Measurements from ENCODE around the gene NHLH1. TPM values are rescaled to one million over a fixed set of nuclear protein-coding genes. Genes with fewer than 3 reads are reported as not detected.

Gene NHLH1
- total RNA-seq, 2 experiments from 2014 or later = 0.10 to 0.25 TPM

DNA sequence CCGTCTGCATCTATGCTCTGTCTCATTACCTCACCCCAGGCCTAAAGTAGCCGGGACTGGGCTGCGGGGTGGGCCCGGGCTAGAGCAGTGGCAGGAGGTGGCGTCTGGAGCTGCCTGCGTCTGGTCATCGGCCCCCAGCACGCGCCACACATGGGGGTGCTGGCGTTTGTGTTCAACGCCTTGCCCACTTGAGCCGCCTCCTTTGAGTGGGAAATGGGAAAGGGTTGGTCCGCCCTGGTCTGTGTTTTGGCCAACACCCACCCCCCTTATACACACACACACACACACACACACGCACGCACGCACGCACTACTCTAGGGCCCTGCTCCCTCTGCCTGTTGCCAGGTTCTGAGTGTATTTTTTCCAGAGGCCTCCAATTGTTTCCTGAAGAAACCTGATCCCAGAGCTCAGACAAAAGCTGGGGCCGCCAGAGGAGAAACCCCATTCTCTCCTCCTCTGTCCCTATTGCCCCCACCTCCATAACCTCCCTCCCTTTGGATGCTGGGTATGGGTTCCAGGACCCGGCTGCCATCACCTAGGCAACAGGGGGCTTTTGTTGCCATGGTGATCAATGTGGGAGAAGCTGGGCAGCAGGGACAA is 43.6 kb downstream of the NHLH1 start:
- no peak overlapping the region for H3K27ac Mint-ChIP-seq
- no peak for DNase-seq
- no peaks in the 10 kb centered on the region for H3K9me3 Mint-ChIP-seq
- no peak overlapping the region for H3K4me3 Mint-ChIP-seq
- H3K4me1 Mint-ChIP-seq = no peaks in the 10 kb centered on the region
- POLR2A ChIA-PET = no interaction called here
- CTCF ChIA-PET = no interaction called here
- H3K36me3 Mint-ChIP-seq (ENCODE audit: low read depth) = no peaks in the 10 kb centered on the region
- peaks cover 4% of the 10 kb centered on the region for H3K27me3 Mint-ChIP-seq

DNA sequence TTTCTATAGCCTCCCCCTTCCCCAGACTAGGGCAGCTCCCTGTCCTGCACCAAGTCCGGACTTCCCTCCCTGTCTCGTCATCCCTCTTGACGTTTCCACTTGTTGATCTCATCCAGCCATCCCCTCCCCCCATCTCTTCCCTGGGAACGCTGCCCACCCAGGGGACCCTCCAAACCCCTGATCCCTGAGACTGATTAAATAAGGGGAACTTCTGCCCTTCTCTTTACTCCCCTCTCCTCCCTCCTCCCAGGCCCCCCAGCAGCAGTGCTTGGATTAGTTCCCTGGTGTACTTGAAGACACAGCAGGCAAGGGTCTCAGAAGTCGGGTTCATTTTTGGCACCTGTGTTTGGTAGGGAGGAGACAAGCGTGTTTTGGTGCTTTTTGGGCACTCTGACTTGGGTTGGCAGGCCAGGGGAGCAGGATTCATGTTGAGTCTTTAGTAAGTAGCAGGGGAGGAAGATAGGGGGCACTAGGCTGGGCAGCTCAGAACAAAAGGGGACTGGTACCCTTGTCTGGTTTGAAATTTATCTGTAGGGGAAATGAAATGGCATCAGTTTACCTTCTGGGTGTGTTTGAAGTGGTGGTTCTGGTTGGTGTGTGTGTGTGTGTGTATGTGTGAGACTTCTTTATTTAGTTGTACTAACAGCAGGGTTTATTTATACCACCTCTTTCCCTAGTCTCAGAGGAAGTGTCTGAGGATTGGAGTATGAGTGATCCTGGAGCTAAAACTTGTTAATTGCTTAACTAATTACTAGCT is 44.6 kb downstream of the NHLH1 start:
- Mint-ChIP-seq H3K27me3 (peaks cover 4% of the 10 kb centered on the region), H3K36me3 (ENCODE audit: low read depth) (no peaks in the 10 kb centered on the region), H3K4me1 (no peaks in the 10 kb centered on the region), H3K9me3 (no peaks in the 10 kb centered on the region), H3K4me3 (no peak overlapping the region), H3K27ac (no peak overlapping the region)
- no peak for DNase-seq
- POLR2A ChIA-PET = no interaction called here
- CTCF ChIA-PET = interaction anchor here (1.0 kb wide), 1 partner anchor 35 kb away, joined by 3 read pairs; no protein-coding TSS in a partner anchor

DNA sequence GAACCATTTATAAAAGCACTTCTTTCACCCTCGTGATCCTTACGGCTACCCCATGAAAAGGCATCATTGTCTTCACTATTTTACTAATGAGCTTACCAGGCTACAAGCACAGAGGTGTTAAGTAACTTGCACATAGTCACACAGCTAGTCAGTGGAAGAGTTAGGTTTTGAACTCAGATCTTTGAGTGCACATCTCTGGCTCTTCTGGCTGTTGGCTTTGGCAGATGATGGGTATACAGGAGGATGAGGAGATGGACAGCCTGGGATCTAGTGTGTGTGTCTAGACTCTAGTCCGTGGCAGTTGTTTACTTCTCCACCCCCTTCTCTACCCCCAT is 45.1 kb downstream of the NHLH1 start:
- Mint-ChIP-seq H3K27ac (no peak overlapping the region), H3K36me3 (ENCODE audit: low read depth) (no peaks in the 10 kb centered on the region), H3K27me3 (peaks cover 4% of the 10 kb centered on the region), H3K9me3 (no peaks in the 10 kb centered on the region), H3K4me1 (no peaks in the 10 kb centered on the region), H3K4me3 (no peak overlapping the region)
- POLR2A ChIA-PET = no interaction called here
- CTCF ChIA-PET = interaction anchor here (1.0 kb wide), 1 partner anchor 36 kb away, joined by 3 read pairs; no protein-coding TSS in a partner anchor
- DNase-seq = no peak

DNA sequence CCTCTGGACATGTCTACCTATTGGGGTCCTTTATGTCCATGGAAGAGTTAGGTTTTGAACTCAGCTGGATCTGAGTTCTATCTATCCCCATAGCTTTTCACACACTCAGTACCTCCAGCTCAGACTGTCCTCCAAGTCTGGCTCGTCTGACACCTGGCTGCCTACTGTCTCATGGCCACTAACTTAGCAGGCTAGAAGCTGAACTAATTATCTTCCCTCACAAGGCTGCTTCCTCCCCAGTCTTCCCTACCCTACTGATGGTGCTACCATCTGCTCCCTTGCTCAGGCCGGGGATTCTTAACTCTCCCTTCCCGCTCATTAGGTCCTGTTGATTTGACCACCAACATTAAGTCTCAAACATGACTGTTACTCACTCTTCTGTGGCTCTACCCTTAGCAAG is 46.8 kb downstream of the NHLH1 start:
- no peak overlapping the region for H3K4me3 Mint-ChIP-seq
- H3K9me3 Mint-ChIP-seq = no peaks in the 10 kb centered on the region
- POLR2A ChIA-PET = no interaction called here
- peaks cover 4% of the 10 kb centered on the region for H3K27me3 Mint-ChIP-seq
- CTCF ChIA-PET = interaction anchor here (0.9 to 1.9 kb wide), 5 partner anchors 11 to 193 kb away, joined by 3 to 5 read pairs (median 4); no protein-coding TSS in a partner anchor
- H3K36me3 Mint-ChIP-seq (ENCODE audit: low read depth) = no peaks in the 10 kb centered on the region
- DNase-seq = no peak
- H3K27ac Mint-ChIP-seq = no peak overlapping the region
- H3K4me1 Mint-ChIP-seq = no peaks in the 10 kb centered on the region

DNA sequence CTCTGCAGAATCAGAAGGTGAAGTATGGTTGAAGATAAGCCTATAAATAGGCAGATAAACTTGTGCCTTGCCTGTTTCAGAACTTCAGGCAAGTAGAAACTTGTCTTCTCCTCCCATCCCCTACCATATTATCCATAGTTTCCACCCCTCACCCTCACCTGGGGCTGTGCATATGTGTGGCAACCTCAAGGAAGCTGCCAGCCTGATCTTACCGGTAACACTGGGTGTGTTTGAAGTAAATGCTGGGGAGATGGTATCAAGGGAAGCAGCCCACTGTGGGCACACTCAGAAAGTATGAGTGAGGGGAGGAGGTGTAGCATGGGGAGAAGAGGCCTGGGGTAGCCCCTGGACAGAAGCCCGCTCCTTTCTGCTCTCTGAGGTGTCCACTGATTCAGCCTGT is 48.0 kb downstream of the NHLH1 start:
- Mint-ChIP-seq H3K27me3 (peaks cover 4% of the 10 kb centered on the region), H3K36me3 (ENCODE audit: low read depth) (no peaks in the 10 kb centered on the region), H3K27ac (no peak overlapping the region), H3K9me3 (no peaks in the 10 kb centered on the region), H3K4me1 (no peaks in the 10 kb centered on the region), H3K4me3 (no peak overlapping the region)
- DNase-seq = no peak
- ChIA-PET POLR2A (no interaction called here), CTCF (interaction anchor here (1.6 kb wide), 1 partner anchor 144 kb away, joined by 5 read pairs; no protein-coding TSS in a partner anchor)

DNA sequence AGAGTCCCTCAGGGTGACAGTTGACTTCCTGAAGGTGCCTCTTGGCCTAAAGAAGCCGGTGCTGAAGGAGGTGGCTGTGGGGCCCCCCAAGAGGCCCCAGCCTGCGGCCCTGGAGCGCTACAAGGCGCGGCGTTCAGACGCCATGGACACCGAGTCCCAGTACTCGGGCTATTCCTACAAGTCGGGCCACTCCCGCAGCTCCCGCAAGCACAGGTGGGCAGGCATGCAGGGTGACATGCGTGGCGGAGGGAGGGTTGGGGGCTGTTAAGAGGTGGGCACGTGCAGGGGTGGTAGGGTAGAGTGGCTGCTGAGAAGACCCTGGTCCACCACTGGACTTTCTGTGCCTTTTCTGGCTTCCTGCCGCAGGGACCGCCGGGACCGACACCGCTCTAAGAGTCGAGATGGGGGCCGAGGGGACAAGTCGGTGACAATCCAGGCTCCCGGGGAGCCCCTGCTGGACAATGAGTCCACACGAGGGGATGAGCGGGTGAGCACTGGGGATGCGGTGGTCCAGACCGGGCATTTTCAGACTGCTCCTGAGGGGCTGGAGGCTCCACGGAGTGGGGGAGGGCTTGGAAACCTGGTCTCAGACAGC is 48.9 kb downstream of the NHLH1 start:
- Mint-ChIP-seq H3K4me3 (no peak overlapping the region), H3K9me3 (no peaks in the 10 kb centered on the region), H3K27me3 (peaks cover 4% of the 10 kb centered on the region), H3K36me3 (ENCODE audit: low read depth) (no peaks in the 10 kb centered on the region), H3K27ac (no peak overlapping the region), H3K4me1 (no peaks in the 10 kb centered on the region)
- DNase-seq = no peak
- ChIA-PET POLR2A (no interaction called here), CTCF (interaction anchor here (1.4 to 1.6 kb wide), 3 partner anchors 11 to 143 kb away, joined by 3 to 5 read pairs (median 4); no protein-coding TSS in a partner anchor)

DNA sequence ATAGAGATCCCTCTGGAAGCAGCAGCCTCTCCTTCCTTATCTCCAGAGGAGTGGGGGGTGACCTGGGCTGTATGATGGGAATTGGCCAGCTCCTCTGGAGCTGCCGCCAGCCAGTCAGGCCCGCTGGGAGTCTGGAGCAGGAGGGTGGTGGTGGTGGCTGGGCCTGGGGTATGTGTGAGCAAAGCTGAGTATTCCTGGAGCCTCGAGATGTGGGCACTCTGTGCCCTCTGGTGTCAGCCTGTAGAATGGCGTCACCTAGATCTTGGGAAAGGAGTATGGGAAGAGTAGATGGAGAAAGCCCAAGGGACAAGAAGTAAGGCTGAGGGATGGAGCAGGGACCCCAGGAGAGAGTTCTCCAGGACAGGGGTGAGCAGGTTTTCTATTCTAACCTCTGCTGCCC is 49.5 kb downstream of the NHLH1 start:
- ChIA-PET POLR2A (no interaction called here), CTCF (interaction anchor here (1.4 to 1.6 kb wide), 3 partner anchors 12 to 142 kb away, joined by 3 to 5 read pairs (median 4); no protein-coding TSS in a partner anchor)
- Mint-ChIP-seq H3K36me3 (ENCODE audit: low read depth) (no peaks in the 10 kb centered on the region), H3K27me3 (peaks cover 4% of the 10 kb centered on the region), H3K4me1 (no peaks in the 10 kb centered on the region), H3K27ac (no peak overlapping the region), H3K4me3 (no peak overlapping the region), H3K9me3 (no peaks in the 10 kb centered on the region)
- no peak for DNase-seq

DNA sequence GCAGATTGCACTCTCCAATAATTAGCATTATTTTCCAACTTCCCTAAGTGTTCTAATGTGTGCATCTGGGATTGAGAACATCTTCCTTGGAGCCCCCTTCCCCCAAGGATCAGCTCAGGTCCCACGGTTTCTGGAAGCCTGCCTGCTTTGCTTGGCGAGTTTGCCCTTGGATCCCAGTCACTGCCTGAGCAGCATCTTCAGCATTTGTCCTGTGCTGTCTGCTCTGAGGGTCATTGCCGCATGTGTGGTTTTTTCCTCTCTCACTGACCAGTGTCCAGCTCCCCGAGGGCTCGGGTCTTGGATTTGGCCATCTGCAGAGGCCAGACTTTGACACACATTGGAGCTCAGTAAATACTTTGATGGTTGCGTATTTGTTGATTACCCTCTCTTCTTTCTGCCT is 51.6 kb downstream of the NHLH1 start:
- no peak for DNase-seq
- H3K9me3 Mint-ChIP-seq = no peaks in the 10 kb centered on the region
- CTCF ChIA-PET = interaction anchor here (1.1 to 2.1 kb wide), 3 partner anchors 9 to 176 kb away, joined by 3 to 6 read pairs (median 5); no protein-coding TSS in a partner anchor
- H3K36me3 Mint-ChIP-seq (ENCODE audit: low read depth) = no peaks in the 10 kb centered on the region
- peaks cover 4% of the 10 kb centered on the region for H3K27me3 Mint-ChIP-seq
- no peak overlapping the region for H3K27ac Mint-ChIP-seq
- no peak overlapping the region for H3K4me3 Mint-ChIP-seq
- no peaks in the 10 kb centered on the region for H3K4me1 Mint-ChIP-seq
- POLR2A ChIA-PET = no interaction called here

DNA sequence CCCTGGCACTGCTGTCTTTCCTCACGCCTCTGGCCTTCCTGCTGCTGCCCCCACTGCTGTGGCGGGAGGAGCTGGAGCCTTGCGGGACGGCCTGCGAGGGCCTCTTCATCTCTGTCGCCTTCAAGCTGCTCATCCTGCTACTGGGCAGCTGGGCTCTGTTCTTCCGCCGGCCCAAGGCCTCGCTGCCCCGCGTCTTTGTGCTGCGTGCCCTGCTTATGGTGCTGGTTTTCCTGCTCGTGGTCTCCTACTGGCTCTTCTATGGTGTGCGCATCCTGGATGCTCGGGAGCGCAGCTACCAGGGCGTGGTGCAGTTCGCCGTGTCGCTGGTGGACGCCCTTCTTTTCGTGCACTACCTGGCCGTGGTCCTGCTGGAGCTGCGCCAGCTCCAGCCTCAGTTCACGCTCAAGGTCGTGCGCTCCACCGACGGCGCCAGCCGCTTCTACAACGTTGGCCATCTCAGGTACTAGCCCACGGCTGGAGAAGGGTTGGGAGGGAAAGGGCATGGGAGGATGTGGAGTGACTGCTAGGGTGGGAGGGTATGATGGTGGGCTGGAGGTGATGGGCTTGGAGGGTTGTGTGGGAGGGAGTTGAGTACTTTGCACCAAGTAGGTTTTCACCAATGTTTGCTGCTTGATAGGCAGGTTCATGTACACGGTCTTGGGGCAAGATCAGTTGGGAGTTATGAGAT is 52.4 kb downstream of the NHLH1 start:
- H3K4me3 Mint-ChIP-seq = no peak overlapping the region
- CTCF ChIA-PET = interaction anchor here (0.8 to 2.1 kb wide), 3 partner anchors 10 to 43 kb away, joined by 3 to 6 read pairs (median 5); no protein-coding TSS in a partner anchor
- H3K36me3 Mint-ChIP-seq (ENCODE audit: low read depth) = no peaks in the 10 kb centered on the region
- no peaks in the 10 kb centered on the region for H3K4me1 Mint-ChIP-seq
- POLR2A ChIA-PET = no interaction called here
- H3K9me3 Mint-ChIP-seq = no peaks in the 10 kb centered on the region
- peak overlapping the region; percentile 13 for H3K27ac Mint-ChIP-seq
- H3K27me3 Mint-ChIP-seq = no peaks in the 10 kb centered on the region
- no peak for DNase-seq

DNA sequence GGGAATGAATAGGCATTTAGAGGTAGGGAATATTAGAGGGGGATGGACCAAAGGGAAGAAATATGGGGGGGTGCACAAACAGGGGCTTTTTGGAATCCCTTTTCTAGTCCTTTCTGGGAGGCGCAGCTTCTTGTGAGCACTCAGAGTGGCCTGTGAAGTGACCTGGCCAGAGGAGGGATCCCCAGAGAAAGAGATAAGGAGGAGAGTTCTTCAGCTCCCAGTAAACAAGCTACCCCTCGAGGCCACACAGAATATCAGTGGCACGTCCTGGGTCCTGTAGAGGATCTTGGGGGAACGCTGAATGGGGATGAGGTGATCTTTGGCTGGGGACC is 52.9 kb downstream of the NHLH1 start:
- ChIA-PET POLR2A (no interaction called here), CTCF (interaction anchor here (0.8 to 2.1 kb wide), 2 partner anchors 11 to 43 kb away, joined by 3 to 6 read pairs; no protein-coding TSS in a partner anchor)
- DNase-seq = no peak
- Mint-ChIP-seq H3K4me1 (no peaks in the 10 kb centered on the region), H3K4me3 (no peak overlapping the region), H3K9me3 (no peaks in the 10 kb centered on the region), H3K27me3 (no peaks in the 10 kb centered on the region), H3K27ac (no peak overlapping the region), H3K36me3 (ENCODE audit: low read depth) (no peaks in the 10 kb centered on the region)

DNA sequence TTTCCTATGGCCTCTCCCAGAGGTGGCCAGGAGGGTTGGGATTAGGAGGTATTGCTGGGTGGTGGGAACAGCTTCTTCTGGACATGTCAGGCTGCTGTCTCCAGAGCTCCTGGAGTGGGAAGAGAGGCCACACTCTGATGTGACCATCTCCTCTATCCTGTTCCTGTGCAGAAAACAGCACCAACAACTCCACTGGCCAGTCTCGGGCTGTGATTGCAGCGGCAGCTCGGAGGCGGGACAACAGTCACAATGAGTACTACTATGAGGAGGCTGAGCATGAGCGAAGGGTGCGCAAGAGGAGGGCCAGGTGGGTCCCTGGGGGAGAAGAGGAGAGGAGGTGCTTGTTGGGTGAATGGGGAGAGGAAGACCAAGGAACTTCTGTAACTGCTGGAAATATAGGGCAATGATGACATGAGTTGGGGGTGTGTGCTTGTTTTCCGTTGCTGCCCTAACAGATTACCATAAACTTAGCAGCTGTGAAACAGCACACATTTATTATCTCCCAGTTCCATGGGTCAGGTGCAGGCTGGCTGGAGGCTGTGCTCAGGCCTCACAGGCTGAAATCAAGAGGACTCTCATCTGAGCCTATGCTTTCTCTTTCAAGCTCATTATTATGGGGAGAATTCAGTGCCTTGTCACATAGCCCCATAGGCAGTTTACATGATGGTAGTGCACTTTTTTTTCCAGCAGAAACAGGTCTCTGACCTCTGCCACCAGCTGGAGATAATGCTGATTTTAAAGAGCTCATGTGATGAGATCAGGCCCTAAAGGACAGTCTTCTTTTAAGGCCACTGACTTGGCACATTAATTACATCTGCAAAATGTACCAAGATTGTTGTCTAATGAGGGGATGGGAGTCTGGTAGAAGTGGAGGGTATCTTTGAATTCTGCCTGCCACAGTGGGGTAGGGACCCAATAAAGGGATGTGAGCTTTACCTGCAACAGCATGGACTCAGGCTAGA is 54.3 kb downstream of the NHLH1 start:
- no peak overlapping the region for H3K4me3 Mint-ChIP-seq
- H3K27ac Mint-ChIP-seq = no peak overlapping the region
- CTCF ChIA-PET = interaction anchor here (1.1 to 1.5 kb wide), 3 partner anchors 13 to 255 kb away, joined by 3 to 4 read pairs (median 3); no protein-coding TSS in a partner anchor

DNA sequence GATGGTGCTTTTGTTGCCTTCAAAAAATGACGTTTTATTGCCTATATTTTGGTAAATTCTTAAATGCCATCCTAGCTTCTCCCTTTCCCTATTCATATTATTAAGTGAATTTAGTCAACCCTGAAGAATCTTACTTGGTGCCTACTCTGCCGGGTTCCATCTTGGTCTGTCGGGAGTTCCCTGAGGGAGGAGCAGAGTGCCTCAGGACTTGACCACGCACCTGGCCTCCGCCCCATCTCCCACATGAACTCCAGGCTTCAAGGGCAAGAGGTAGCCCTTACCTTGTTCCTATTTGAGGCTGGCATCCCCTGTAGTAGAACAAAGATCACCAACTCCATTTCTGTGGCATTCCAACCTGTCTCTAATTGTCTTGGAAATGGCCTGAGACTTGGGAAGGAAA is 55.0 kb downstream of the NHLH1 start:
- Mint-ChIP-seq H3K9me3 (no peaks in the 10 kb centered on the region), H3K4me1 (no peaks in the 10 kb centered on the region), H3K36me3 (ENCODE audit: low read depth) (no peaks in the 10 kb centered on the region), H3K27ac (no peak overlapping the region), H3K27me3 (no peaks in the 10 kb centered on the region), H3K4me3 (no peak overlapping the region)
- DNase-seq = no peak
- ChIA-PET CTCF (interaction anchor here (1.1 to 1.5 kb wide), 2 partner anchors 13 to 27 kb away, joined by 3 to 4 read pairs; no protein-coding TSS in a partner anchor), POLR2A (no interaction called here)

More for the DNA sequence above, 54.3 kb downstream of the NHLH1 start:
- POLR2A ChIA-PET = no interaction called here
- H3K4me1 Mint-ChIP-seq = no peaks in the 10 kb centered on the region
- H3K27me3 Mint-ChIP-seq = no peaks in the 10 kb centered on the region
- no peaks in the 10 kb centered on the region for H3K9me3 Mint-ChIP-seq
- no peak for DNase-seq
- H3K36me3 Mint-ChIP-seq (ENCODE audit: low read depth) = no peaks in the 10 kb centered on the region
